B cell (primary cell): ENCODE measurements around the gene C5AR1. TPM values are rescaled to one million over a fixed set of nuclear protein-coding genes. Genes with fewer than 3 reads are reported as not detected.

Source experiments
- ATAC-seq: fragments of 200-7000 bp; cut with Tn5 transposase; one replicate; pipeline ENCODE4 v1.10.0; 2021; ENCODE audit warnings: low read depth, mild to moderate bottlenecking, moderate number of reproducible peaks, moderate library complexity
- CTCF ChIA-PET: fragments of 350-600 bp; sonication (Branson Sonifier 250); formaldehyde crosslinking; loops from one replicate; lab custom pipeline; 2021; ENCODE audit warnings: antibody characterized with exemption, inconsistent platforms; lab: Charles Lee
- POLR2A ChIA-PET: fragments of 350-600 bp; sonication (Branson Sonifier 250); formaldehyde crosslinking; loops from one replicate; lab custom pipeline; 2021; ENCODE audit warnings: antibody characterized with exemption; lab: Charles Lee
- DNase-seq: peaks from one replicate; pipeline ENCODE4 v3.0.0; 2013
- H2AFZ ChIP-seq: 2 replicates; pipeline ENCODE4 v1.6.1; 2012; ENCODE audit warnings: mild to moderate bottlenecking, low read depth, low read length; ENCODE audit not compliant: insufficient read depth, poor library complexity, severe bottlenecking
- H3K27ac ChIP-seq, 2 donors: 1 replicate in 1 of 2; 2 replicates in 1 of 2; pipeline ENCODE4 v1.5.1; 2012 to 2013; ENCODE audit warnings: low read length in 2 of 2, mild to moderate bottlenecking in 2 of 2, moderate library complexity in 1 of 2
- H3K27me3 ChIP-seq, 4 experiments: fragments of 200-600 bp in 1 of 4; sonication (generic) in 1 of 4; replicated peaks in 1 of 4; 1 replicate in 2 of 4; 2 replicates in 2 of 4; pipeline versions ENCODE4 v1.6.1 to v1.7.0; 2013 to 2016; ENCODE audit warnings: low read length in 3 of 4, mild to moderate bottlenecking in 2 of 4, mixed read lengths in 1 of 4, moderate library complexity in 1 of 4; ENCODE audit not compliant: insufficient read depth in 4 of 4, control insufficient read depth in 3 of 4; ENCODE audit errors: control extremely low read depth in 1 of 4
- H3K36me3 ChIP-seq, 2 experiments: replicated peaks in 1 of 2; 1 replicate in 1 of 2; 2 replicates in 1 of 2; pipeline versions ENCODE4 v1.6.1 to v1.7.1; 2013; ENCODE audit warnings: low read length in 1 of 2; ENCODE audit not compliant: insufficient read depth in 2 of 2, control insufficient read depth in 1 of 2; ENCODE audit errors: control extremely low read depth in 1 of 2, extremely low read depth in 1 of 2
- H3K4me1 ChIP-seq, 2 donors: fragments of 200-600 bp in 1 of 2; sonication (generic) in 1 of 2; 1 replicate in 1 of 2; 2 replicates in 1 of 2; pipeline versions ENCODE4 v1.5.1 to v1.6.1; 2013 to 2017; ENCODE audit warnings: low read length in 2 of 2; ENCODE audit not compliant: control insufficient read depth in 2 of 2, insufficient read depth in 2 of 2
- H3K4me2 ChIP-seq: replicated peaks from 2 replicates; pipeline ENCODE3; 2012; ENCODE audit warnings: mild to moderate bottlenecking, low read depth, low read length; ENCODE audit not compliant: poor library complexity, severe bottlenecking
- H3K4me3 ChIP-seq, 5 experiments: fragments of 200-600 bp in 1 of 5; sonication (generic) in 1 of 5; 1 replicate in 3 of 5; 2 replicates in 2 of 5; pipeline versions ENCODE4 v1.5.1 to v1.7.0; 2011 to 2016; ENCODE audit warnings: low read length in 4 of 5, mild to moderate bottlenecking in 4 of 5, low read depth in 2 of 5, control low read depth in 1 of 5, moderate library complexity in 1 of 5; ENCODE audit not compliant: insufficient read depth in 1 of 5; ENCODE audit errors: control extremely low read depth in 1 of 5, extremely low read depth in 1 of 5
- H3K79me2 ChIP-seq: fragments of 200-600 bp; sonication (generic); one replicate; pipeline ENCODE4 v1.6.0; 2016; ENCODE audit warnings: low read length; ENCODE audit not compliant: control insufficient read depth, insufficient read depth
- H3K9ac ChIP-seq: fragments of 200-600 bp; sonication (generic); 2 replicates; pipeline ENCODE4 v1.6.1; 2017; ENCODE audit warnings: mild to moderate bottlenecking, low read length, moderate library complexity
- H3K9me3 ChIP-seq, 3 donors: one replicate each; pipeline versions ENCODE4 v1.6.1 to v1.7.1; 2013; ENCODE audit warnings: low read length in 2 of 3; ENCODE audit not compliant: control insufficient read depth in 2 of 3, insufficient read depth in 1 of 3; ENCODE audit errors: control extremely low read depth in 1 of 3
- H4K20me1 ChIP-seq: 2 replicates; pipeline ENCODE4 v1.6.0; 2012; ENCODE audit warnings: mild to moderate bottlenecking, low read length; ENCODE audit not compliant: insufficient read depth, control insufficient read depth, poor library complexity, severe bottlenecking
- H3K27ac Mint-ChIP-seq: one replicate; pipeline ENCODE4 v1.8.0; 2021; ENCODE audit warnings: mixed read lengths
- H3K27me3 Mint-ChIP-seq: one replicate; pipeline ENCODE4 v1.8.0; 2021; ENCODE audit warnings: mixed read lengths
- H3K4me1 Mint-ChIP-seq: one replicate; pipeline ENCODE4 v1.8.0; 2021; ENCODE audit warnings: mixed read lengths
- H3K4me3 Mint-ChIP-seq: one replicate; pipeline ENCODE4 v1.8.0; 2021; ENCODE audit warnings: mixed read lengths
- H3K9me3 Mint-ChIP-seq: one replicate; pipeline ENCODE4 v1.8.0; 2022; ENCODE audit warnings: mixed read lengths; ENCODE audit not compliant: insufficient read depth
- EZH2 ChIP-seq: IDR thresholded peaks from 2 replicates; pipeline ENCODE4 v1.6.1; 2012; ENCODE audit warnings: borderline replicate concordance, low read depth, mild to moderate bottlenecking, moderate library complexity, low read length; ENCODE audit not compliant: insufficient read depth, poor library complexity, severe bottlenecking
- WGBS: methylation state at CpG from one replicate; pipeline ENCODE4 v1.1.5; 2013; ENCODE audit warnings: missing lambda C conversion rate; ENCODE audit not compliant: insufficient coverage; 5-methylcytosine and 5-hydroxymethylcytosine counted together
- intact Hi-C: fragments of 100-400 bp; cut with micrococcal nuclease; formaldehyde crosslinking; loops from one replicate; pipeline ENCODE4 v1.10.0; 2022
- polyA plus RNA-seq: library from polyadenylated mRNA; depleted of rRNA; stranded (reverse); fragments of >200 nt; gene quantifications from 2 replicates; pipeline ENCODE4 v1.2.3, GENCODE V29; 2012
- total RNA-seq, 2 donors: library from RNA; stranded (reverse); fragments of 120-200 nt in 1 of 2; gene quantifications; 1 replicate in 1 of 2; 2 replicates in 1 of 2; pipeline versions ENCODE4 v1.2.3 to v1.2.4, GENCODE V29; 2013 to 2022
- TF ChIP-seq, protein P1 (sequence below): fragments of 200-600 bp; IDR thresholded peaks from one replicate; pipeline ENCODE4 v1.8.0; 2022; ENCODE audit warnings: antibody characterized with exemption, mild to moderate bottlenecking

C5AR1 gene
- total and polyA plus RNA-seq, 2 donors (not counting 1 experiment from before 2014, with no cell fraction given): 4.1 to 4.9 TPM

DNA sequence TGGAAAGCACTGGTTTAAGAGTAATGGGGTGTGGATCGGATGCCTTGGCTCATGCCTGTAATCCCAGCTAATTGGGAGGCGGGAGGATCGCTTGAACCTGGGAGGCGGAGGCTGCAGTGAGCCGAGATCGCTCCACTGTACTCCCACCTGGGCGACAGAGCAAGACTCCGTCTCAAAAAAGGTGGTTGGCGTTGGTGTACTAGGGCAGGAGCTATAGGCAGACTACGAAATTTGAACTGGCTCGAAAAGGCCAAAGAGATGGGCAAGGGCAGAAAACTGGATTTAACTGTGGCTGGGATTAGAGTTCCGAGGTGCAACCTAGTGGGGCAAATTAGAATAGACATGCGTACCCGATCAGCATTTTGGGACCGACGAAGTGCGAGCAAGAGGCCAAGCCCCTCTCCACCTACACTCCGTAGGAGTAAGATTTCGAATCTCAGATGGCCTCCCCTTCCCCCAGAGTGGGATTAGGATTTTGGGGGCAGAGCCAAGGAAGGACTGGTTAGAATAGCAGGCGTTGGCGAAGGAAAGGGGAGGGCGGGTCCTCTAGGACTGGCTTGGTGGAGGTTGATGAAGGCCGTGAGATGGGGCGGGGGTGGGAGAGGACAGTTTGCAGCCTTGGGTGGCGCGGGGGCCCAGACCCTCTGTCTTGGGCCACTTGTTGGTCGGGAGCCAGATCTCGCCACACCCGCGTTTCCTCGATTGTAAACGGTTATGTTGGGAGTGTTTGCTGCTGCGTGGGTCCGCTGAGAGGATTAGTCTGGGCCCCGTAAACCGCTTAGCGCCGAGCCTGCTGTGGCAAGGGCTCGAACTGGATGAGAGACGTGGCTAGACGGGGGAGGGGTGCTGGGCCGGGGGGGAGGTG is 37.0 kb upstream of the C5AR1 start:
- CTCF ChIA-PET: interaction anchor here (0.9 kb wide), 1 partner anchor 62 kb away, joined by 3 read pairs; no protein-coding TSS in a partner anchor

More for the DNA sequence above, 37.0 kb upstream of the C5AR1 start:
- intact Hi-C loops: loop anchor here (1.0 to 10.0 kb wide), 4 partner anchors 15 to 1365 kb away; partner anchors contain the start of genes BICRA, DBP and SLC1A5
- H3K4me3 Mint-ChIP-seq: peak overlapping the region; percentile 97
- peaks cover 12 to 22% of the 10 kb centered on the region in 2 donors for H3K4me1 ChIP-seq
- no peaks in the 10 kb centered on the region for H3K9me3 ChIP-seq
- 39% methylated on average over 35 of the region's 42 CpGs for WGBS
- H3K27me3 ChIP-seq: no peaks in the 10 kb centered on the region
- ATAC-seq: no peak
- no peaks in the 10 kb centered on the region for H3K79me2 ChIP-seq
- H3K27ac Mint-ChIP-seq: peak overlapping the region; percentile 82
- peaks cover 17% of the 10 kb centered on the region for H4K20me1 ChIP-seq
- no peak for DNase-seq
- POLR2A ChIA-PET: interaction anchor here (4.1 kb wide), 1 partner anchor 16 kb away, joined by 74 read pairs; the partner anchor contains the start of gene CCDC9
- H3K9ac ChIP-seq: peak overlapping the region; percentile 100
- H3K27ac ChIP-seq: peak overlapping the region; percentile 41 to 98
- H3K9me3 Mint-ChIP-seq: no peaks in the 10 kb centered on the region
- peak overlapping the region; percentile 100 for H3K4me2 ChIP-seq
- peak overlapping the region in 4 of 5 experiments; percentile 85 to 99 (median 97) for H3K4me3 ChIP-seq
- no peak for TF ChIP-seq EZH2
- TF ChIP-seq, protein P1, sequence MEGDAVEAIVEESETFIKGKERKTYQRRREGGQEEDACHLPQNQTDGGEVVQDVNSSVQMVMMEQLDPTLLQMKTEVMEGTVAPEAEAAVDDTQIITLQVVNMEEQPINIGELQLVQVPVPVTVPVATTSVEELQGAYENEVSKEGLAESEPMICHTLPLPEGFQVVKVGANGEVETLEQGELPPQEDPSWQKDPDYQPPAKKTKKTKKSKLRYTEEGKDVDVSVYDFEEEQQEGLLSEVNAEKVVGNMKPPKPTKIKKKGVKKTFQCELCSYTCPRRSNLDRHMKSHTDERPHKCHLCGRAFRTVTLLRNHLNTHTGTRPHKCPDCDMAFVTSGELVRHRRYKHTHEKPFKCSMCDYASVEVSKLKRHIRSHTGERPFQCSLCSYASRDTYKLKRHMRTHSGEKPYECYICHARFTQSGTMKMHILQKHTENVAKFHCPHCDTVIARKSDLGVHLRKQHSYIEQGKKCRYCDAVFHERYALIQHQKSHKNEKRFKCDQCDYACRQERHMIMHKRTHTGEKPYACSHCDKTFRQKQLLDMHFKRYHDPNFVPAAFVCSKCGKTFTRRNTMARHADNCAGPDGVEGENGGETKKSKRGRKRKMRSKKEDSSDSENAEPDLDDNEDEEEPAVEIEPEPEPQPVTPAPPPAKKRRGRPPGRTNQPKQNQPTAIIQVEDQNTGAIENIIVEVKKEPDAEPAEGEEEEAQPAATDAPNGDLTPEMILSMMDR: no peak
- no peaks in the 10 kb centered on the region for H3K27me3 Mint-ChIP-seq
- H3K4me1 Mint-ChIP-seq: peaks cover 22% of the 10 kb centered on the region
- peaks cover 0 to 16% of the 10 kb centered on the region in 2 experiments for H3K36me3 ChIP-seq
- H2AFZ ChIP-seq: peak overlapping the region; percentile 64
